Stomach (tissue), 4 donors: Measurements from ENCODE around the gene FLNA.

ENCODE experiments used
- POLR2A ChIP-seq, 4 donors: fragments of 450-650 bp; IDR thresholded peaks; one replicate each; pipeline ENCODE4 v1.6.1; 2016; ENCODE audit warnings: antibody characterized with exemption in 4 of 4, control low read depth in 2 of 4, mild to moderate bottlenecking in 1 of 4, moderate library complexity in 1 of 4
- POLR2AphosphoS5 ChIP-seq, 3 donors: sonication (generic); formaldehyde crosslinking; IDR thresholded peaks; one replicate each; pipeline ENCODE4 v1.6.1; 2016; ENCODE audit warnings: antibody characterized with exemption in 3 of 3
- TF ChIP-seq, protein P1 (sequence below), 7 experiments: fragments of 450-650 bp in 4 of 7; fragments of 200-600 bp in 3 of 7; sonication (generic) in 3 of 7; IDR thresholded peaks; one replicate each; pipeline ENCODE4 v1.5.1; 2016 to 2019; ENCODE audit warnings: antibody characterized with exemption in 7 of 7, control low read depth in 2 of 7, mild to moderate bottlenecking in 1 of 7

- TF ChIP-seq, protein P1, sequence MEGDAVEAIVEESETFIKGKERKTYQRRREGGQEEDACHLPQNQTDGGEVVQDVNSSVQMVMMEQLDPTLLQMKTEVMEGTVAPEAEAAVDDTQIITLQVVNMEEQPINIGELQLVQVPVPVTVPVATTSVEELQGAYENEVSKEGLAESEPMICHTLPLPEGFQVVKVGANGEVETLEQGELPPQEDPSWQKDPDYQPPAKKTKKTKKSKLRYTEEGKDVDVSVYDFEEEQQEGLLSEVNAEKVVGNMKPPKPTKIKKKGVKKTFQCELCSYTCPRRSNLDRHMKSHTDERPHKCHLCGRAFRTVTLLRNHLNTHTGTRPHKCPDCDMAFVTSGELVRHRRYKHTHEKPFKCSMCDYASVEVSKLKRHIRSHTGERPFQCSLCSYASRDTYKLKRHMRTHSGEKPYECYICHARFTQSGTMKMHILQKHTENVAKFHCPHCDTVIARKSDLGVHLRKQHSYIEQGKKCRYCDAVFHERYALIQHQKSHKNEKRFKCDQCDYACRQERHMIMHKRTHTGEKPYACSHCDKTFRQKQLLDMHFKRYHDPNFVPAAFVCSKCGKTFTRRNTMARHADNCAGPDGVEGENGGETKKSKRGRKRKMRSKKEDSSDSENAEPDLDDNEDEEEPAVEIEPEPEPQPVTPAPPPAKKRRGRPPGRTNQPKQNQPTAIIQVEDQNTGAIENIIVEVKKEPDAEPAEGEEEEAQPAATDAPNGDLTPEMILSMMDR (IDR thresholded peaks at IDR 0.05), result no peak
- TF ChIP-seq POLR2AphosphoS5 (IDR thresholded peaks at IDR 0.05) (no peak), POLR2A (IDR thresholded peaks at IDR 0.05) (no peak)
Measured at GRCh38 chrX:154381271-154381670, 6.8 kb upstream of the FLNA start.
